Medulla oblongata (tissue), 1 donor: ENCODE results near the gene CDH4.

Experiments
- DNase-seq: peaks from one replicate; pipeline ENCODE4 v3.0.0-alpha.2; 2015; ENCODE audit errors: extremely low spot score

The CDH4 gene

DNA sequence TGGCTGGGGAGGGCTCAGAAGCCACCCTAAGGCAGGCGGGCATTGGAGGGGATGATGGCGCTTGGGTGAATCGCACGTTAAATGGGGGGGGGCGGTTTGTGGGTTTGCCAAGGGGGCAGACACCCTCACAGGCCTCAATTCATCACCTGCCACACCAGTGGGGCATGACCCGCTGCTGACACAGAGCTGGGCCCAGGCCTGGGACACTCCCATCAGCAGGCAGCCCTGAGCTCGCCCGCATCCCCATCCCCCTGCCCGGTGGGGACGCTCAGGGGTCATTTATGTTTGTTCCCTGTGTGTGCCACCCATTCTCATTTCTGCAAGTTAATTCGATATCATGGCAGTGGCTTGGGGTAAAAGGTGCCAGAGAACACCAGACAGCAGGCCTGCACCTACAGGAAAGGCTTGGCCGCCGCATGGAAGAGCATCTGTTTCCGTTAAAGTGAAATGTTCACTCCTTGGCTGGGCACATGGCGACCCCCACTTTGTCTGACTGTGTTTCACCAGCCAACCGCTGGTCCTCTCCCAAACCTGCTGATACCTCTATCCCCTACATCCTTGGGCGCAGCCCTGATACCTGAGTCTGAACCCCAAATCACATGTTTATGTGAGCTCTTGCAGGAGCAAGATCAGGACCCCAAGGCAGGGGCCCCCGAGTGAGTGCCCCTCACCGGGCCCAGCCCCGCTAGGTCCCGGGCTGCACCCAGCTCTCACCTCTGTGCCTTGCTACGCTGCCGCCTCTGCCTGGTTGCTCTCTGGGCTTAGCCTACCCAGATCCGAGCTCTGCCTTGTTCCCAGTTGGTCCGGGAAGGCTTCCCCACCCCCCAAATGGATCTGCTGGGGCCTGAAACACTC is 564.8 kb downstream of the CDH4 start:
- DNase-seq, result no peak

DNA sequence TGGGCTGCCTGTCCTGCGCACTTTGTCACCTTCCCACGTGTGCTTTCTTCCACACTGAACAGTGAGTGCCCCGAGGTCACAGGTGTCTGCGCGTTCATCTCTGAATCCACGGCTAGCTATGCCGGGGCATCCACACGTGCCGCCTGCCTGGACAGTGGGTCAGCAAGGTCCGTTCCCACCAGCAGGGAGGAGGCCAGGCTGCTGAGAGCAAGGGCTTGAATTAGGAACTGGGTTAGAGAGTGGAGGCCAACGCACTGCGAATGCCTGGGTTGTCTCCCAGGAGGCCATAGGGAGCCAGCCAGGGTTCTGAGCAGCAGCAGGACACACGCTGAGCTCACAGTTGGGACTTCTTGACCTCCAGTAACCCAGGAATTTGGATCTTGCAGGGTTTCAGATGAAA is 565.5 kb downstream of the CDH4 start:
- DNase-seq, result no peak

DNA sequence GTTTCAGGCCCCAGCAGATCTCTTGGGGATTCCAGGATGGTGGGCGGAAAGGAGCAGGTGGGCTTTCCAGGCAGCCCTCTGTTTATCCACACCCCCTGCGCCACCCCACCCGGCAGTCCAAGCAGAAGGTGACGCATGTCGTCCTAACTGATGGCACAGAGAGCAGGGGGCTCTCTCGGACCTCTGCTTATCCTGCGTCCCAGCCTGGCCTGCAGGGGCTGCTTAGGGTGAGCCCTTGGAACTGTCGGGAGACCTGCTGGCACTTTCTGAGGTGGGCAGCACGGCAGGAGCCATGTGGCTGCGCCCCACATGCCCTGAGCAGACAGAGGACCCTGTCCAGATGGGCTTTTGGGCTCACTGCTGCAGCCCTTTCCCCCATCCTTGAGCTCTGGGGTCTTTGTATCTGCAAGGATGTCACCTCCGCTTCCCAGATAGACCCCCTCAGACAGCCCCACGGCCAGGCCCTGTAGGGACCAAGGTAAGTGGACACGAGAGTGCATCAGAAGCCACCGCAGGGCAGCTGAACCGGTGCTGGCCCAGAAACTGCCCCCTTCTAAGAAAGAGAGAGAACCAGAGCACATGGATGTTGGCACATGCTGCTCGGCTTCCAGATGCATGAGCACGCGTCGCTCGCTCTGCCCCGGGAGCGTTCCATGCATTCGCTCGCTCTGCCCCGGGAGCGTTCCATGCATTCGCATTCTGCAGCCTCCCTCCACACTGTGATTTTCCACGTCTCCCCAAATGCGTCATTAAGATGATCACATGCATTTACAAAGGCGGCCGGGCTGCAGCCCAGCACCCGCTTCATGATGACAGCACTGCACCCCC is 566.9 kb downstream of the CDH4 start:
- no peak for DNase-seq

DNA sequence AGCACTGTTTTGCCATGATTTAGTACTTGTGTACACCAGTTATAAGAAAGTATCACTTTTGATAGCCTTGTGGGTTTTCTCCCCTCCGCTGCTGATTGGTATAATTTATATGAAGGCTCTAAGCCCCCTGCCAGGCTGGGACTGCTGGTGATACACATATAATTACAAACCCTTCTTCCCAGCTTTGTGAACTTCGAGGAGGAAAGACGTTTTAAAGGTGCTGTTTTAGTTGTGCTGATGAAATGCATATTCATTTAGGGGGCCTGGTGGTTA is 567.4 kb downstream of the CDH4 start:
- DNase-seq, result no peak

DNA sequence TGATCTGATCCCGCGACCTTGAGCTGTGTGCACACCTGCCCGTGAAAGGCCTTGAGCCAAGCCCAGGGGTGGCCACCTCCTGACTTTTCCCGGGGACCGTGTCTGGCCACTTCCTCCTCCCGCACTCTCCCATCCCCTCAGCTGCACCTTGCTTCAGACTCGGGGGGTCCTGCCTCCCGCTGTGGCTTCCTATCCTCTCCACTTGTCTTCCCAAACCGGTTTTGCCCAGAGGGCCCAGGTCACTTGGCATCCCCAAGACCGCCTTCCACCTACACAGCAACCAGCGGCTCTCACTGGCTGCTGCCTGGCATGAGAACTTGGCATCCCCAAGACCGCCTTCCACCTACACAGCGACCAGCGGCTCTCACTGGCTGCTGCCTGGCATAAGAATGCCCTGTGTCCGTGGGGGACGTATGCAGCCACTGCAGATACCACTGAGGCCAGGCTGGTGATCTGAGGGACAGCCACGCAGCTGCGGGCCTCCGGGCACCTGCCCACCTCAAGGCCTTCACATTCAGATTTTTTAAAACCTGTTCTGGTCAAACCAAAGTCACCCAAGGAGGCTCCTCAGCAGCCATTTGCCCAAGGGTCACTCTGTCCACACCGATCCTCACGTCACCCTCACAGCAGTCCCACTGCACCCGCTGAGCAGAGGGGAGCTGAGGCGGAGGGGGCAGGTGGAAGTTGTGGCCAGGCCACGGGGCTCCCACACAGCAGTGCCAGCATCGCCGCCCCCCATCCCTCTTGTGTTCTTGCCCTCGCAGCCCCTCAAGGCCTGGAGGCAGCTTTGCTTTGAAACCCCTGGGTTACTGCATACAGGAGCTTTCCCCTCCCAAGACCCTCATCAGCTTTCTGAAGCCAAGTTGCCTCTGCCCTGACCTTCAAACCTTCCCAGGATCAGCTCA is 568.1 kb downstream of the CDH4 start:
- no peak for DNase-seq

DNA sequence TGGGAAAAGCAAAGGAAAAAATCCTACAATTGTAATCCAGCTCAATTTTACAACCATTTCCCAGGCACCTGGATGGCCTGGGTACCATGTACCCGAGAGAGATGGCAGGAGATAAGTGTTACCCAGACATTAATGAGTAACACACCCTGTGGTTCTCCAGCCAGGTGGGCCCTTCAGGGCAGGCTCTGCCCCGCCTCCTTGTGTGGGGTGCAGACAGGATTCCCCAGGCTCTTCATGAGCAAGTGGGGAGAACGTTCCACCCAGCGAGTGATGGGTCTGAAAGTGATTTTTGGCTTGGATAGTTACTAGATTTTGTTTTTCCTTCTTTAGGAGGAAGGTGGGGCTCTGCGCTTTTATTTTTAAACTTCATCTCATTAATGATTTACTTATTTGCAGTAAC is 569.7 kb downstream of the CDH4 start:
- DNase-seq, result no peak

DNA sequence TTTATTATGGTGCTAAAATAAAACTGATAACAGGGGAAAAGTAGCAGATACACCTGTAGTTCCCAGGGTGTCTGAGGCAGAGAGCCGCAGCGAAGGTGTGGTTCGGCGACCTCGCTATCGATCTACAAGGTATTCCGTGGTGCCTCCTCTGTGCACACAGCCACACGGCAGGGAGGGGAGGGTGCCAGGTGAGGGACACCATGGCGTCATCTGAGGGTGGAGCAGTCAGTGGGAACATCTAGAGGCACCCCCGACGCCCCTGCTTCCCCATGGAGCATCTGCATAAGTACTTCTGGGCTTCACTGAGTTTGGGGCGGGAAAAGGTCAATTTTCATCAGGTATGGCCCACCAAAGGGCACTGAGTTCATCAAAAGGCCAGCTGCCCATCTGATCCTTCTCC is 570.3 kb downstream of the CDH4 start:
- no peak for DNase-seq

DNA sequence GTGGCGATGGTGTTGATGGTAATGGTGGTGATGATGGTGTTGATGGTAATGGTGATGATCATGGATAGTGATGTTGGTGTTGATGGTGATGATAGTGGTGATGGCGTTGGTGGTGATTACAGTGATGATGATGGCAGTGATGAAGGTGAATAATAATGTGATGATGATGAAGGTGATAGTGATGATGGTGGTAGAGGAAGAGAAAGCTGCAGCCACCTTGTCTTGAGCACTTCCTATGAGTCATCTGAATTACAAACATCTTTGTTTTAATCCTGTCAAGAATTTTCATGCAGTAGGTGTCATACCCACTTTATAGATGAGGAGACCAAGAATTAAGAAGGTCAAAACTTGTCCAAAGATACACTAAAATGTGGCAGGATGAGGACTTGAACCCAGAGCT is 571.2 kb downstream of the CDH4 start:
- no peak for DNase-seq

DNA sequence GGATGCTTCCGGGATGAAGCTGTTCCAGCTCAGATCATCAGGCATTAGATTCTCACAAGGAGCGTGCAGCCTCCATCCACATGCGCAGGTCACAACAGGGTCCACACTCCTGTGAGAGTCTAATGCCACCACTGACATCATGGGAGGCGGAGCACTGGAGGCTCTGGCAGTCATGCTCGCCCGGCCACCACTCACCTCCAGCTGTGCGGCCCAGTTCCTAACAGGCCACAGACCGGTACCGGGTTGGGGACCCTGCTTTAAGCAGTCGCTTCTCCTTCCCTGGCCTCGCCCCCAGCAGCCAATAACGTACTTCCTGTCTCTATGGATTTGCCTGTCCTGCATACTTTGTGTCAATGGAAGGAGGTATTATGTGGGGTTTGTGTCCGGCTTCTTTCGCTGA is 576.8 kb downstream of the CDH4 start:
- DNase-seq, result no peak

DNA sequence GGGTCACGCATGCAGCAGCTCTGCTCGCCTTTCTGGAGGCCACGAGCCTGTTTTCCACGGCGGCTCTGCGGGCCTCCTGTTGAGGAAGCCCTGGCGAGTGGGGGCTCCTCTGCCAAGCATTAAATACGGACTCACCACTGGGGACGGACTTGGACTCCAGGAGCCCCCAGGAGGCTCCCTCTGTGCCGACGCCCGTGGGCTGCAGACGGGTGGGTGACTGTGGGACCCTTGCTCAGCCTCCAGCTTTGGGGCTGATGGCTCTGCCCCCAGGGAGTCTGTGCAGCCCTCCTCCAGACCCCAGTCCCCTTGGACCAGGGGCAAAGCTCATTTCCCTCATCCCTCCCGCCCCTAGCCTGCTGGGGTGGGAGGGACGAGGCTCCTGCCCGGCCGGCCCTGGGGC is 577.5 kb downstream of the CDH4 start:
- DNase-seq, result no peak

DNA sequence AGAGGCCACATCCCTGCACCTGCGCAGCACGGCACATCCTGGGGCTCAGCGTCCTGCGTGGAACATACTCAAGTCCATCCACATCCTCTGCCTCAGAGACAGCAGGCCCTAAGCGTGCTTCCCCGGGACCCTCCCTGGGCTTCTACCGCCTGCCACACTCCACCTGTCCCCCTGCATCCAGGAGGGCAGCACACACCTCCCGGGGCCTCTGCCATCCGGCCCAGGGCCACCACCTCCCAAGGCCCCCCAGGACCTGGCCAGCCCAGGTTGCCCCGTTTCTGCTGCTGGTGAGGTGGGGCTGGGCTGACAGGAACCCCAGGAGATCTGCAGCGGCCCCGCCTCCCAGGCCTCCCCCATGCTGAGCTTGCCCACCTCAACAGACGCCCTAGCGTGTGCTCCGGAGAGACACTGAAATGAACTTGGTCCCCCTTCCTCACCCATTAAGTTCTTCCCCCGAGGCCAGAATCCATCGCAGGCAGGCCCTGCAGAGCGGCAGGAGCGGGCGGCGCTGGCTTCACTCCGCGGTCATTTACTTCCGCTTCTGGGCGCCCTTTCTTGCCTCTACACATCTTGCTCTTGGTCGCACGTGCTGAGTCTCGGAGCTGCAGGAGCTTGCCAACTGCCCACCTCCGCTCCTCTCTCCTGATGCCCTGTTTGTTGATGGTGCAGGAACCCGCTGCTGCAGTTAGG is 578.3 kb downstream of the CDH4 start:
- no peak for DNase-seq

DNA sequence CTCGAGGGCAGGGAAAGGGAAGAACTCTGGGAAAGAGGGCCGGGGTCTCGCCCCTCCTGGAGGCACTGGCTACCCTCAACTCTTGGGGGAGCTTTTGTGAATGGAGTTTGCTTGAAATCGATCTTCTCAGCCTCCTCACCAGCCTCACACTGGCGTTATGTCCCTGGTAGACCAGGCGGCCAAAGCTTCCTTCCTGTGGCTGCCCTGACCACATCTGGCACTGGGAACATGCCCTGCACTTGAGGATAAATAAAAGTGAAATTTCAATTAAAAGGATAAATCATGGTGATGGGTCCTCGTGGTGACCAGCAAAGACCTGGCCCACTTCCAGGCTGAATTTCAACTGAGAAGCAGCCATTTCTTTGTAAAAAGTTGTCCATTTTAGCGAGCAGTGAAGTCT is 578.9 kb downstream of the CDH4 start:
- DNase-seq, result no peak

DNA sequence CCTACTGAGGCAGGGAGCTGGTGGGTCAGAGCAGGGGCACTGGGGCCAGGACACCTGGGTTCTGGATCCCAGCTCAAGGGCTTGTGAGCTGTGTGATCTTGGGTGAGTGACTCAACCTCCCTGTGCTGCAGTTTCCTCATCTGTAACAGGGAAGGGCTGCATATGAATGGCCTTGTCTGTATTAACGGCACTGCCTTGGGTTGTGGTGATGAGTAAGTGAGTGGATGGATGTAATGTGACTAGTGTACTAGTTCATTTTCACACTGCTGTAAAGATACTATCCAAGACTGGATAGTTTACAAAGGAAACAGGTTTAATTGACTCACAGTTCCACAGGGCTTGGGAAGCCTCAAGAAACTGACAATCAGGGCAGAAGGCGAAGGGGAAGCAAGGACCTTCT is 580.1 kb downstream of the CDH4 start:
- no peak for DNase-seq

DNA sequence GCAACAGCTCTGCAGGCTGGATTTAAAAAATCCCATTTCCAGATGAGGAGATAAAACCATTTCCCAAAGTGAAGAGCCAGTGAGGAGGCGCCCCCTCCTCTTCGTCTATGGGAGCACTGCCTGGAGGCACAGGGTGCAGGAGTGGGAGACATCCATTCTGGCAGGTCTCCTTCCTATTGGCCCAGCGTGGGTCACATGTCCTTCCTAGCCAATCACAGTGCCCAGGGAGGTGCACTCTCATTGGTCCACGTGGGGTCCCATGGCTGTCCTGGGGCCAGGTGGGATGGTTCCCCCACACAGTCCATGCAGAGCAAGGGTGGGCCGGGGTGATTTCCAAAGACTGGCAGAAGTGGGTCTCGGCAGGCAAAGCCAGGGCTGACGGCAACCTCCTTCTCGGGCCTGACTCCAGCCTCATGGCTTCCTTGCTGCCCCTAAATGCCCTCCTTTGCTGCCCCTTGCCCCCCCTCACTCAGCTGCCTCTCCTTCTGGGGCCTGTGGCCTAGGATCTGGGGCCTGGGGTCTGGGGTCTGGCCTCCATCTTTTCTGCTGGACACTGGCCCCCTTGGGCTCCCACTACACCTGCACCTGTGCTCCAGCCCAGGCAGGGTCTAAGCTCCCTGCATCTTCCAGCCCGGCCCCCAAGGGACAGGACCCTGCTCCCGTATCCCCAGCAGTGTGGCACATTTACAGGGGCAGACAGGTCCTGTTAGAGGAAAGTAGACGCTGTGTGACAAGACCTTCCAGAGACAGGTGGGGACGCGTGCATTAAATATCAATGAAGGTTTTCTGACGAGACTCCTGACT is 581.9 kb downstream of the CDH4 start:
- no peak for DNase-seq

DNA sequence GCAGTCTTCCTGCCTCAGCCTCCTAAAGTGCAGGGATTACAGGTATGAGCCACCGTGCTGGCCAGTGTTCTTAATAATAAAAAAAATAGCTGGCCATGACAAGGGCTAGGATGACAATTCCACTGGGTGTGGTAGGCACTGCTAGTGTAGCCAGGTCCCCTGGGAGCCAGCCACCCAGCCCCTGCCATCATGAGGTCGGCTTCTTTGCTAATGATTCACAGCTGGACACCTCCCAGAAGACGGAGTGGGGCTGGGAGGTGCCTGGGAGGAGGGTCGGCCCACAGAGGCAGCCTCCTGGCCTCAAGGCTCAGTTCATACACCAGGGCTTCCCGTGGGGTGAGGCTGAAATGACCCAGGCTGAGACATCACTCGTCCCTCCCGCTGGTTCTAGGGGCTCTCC is 583.2 kb downstream of the CDH4 start:
- DNase-seq, result no peak

DNA sequence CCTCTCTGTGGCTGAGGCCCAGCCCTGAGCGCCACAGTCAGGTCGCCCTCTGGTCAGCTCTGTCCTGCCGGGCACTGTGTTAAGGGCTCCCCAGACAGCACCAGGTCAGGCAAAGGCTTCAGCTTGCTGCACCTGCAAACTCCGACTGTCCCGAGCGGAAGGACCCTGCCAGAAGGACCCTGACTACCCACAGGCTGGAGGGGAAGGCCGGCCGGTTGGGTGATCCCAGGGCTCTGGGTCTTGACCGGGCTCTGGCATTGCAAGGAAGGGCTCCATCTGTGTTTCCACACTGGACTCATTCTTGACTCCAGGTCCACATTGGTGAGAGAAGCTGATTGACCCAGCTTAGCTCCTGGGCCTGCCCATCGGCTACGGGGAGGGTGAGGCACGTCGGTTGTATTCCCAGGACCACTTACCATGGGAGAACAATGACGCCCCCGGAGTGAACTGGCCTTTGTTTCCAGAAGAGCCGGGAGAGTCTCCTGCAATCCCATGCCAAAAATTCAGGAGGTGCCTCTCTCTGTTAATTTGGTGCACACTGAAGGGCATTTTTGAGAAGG is 583.8 kb downstream of the CDH4 start:
- no peak for DNase-seq

DNA sequence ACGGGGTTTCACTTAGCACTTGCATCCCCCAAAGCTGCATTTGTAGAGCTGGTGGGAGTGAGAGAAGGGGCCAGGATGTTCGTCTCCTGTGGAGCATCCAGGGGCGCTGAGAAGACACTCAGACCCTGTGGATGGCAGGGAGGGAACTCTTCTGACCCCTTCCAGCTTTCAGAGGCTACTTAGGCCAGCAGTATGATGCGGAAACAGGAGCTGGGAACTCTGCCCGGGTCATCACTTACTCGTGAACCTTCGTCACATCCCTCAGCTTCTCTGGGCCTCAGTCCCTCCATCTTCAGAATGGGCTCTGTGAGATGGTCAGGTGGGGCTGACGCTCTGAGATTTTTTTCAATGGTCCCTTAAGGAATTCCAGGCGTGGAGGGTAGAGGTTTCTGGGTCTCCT is 585.1 kb downstream of the CDH4 start:
- DNase-seq, result no peak

DNA sequence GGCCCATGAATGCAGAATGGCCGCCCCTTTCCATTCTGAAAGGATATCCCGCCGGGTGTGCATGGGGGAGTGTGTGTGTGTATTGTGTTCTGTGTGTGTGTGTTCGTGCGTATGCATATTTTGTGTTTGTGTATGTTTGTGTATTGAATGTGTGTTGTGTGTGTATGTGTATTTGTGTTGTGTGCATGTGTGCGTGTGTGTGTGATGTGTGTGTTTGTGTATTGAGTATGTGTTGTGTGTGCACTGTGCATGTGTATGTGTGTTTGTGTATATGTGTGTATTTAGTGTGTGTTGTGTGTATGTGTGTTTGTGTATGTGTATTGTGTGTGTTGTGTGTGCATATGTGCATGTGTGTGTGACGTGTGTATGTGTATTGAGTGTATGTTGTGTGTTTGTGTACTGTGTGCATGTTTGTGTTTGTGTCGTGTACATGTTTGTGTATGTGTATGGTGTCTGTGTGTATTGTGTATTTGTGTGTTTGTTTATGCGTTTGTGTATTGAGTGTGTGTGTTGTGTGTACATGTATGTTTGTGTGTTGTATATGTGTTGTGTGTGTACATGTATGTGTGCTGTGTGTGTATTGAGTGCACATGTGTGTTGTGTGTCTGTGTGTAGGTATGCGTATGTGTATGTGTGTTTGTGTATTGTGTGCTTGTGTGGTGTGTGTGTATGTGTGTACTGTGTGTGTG is 587.3 kb downstream of the CDH4 start:
- no peak for DNase-seq

DNA sequence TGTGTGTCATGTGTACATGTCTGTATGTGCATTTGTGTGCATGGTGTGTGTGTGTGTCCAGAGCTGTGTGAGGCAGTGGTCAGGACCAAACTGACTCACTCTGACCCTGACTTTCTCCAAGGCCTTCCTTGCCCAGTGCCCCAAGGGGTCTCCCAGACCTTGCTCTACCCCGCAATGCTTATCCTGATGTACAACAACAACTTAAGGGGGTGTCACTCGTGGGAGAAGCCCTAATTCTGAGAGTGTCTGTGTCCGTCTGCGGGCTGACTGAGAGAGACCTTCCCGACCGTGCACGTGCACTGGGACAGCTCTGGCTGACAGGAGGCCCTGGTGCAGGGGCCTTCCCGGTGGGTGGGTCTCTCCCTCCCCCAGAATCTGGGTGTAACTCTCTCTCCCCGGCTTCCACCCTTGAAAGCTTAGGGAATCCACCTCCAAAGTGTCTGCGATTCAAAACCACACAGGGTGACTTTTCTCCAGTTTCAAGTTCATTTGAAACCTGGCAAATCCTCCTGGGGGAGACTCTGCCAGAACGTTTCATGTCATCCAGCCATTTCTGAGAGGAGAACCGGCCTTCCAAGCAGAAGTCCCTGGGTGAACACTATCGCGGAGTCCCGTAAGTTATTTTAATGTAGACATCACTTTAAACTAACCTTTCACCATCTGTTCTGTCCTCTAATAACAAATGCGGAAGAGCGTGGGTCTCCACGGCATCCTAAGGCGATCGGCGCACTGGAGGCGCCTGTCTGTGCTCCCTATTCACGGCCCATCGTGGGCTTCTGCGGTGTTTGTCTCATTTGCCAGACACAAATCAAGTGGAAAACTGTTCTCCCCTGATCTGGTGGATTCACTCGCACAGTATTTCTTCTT is 588.1 kb downstream of the CDH4 start:
- no peak for DNase-seq
